ENCODE measurements around the gene ZNRF1. TPM values are rescaled to one million over a fixed set of nuclear protein-coding genes. Genes with fewer than 3 reads are reported as not detected.

ZNRF1 gene
- polyA plus RNA-seq, 1 experiment: 24.1 TPM

- ChIA-PET CTCF (interaction anchor here (0.6 kb wide), 1 partner anchor 14 kb away, joined by 3 read pairs; no protein-coding TSS in a partner anchor), POLR2A (interaction anchor here (0.6 kb wide), 1 partner anchor 26 kb away, joined by 3 read pairs; no protein-coding TSS in a partner anchor)
- DNase-seq (ENCODE audit: low read depth): peak; percentile 65
- no peak overlapping the region for H3K4me3 ChIP-seq (ENCODE audit: low read depth, low read length)
- no peaks in the 10 kb centered on the region for H3K27me3 ChIP-seq (ENCODE audit: control insufficient read depth, insufficient read depth, low read length)
- H3K36me3 ChIP-seq (ENCODE audit: control insufficient read depth, insufficient read depth, low read length): no peaks in the 10 kb centered on the region
- no peak for TF ChIP-seq CTCF (IDR thresholded peaks at IDR 0.05; ENCODE audit: insufficient read depth, low read depth, low read length)
Measured at GRCh38 chr16:75029854-75030253, 31.0 kb downstream of the ZNRF1 start.

- Histone ChIP-seq H3K4me3 (ENCODE audit: low read depth, low read length) (no peak overlapping the region), H3K36me3 (ENCODE audit: control insufficient read depth, insufficient read depth, low read length) (no peaks in the 10 kb centered on the region), H3K27me3 (ENCODE audit: control insufficient read depth, insufficient read depth, low read length) (no peaks in the 10 kb centered on the region)
- no peak for TF ChIP-seq CTCF (IDR thresholded peaks at IDR 0.05; ENCODE audit: insufficient read depth, low read depth, low read length)
- no peak for DNase-seq (ENCODE audit: low read depth)
- POLR2A ChIA-PET: no interaction called here
- CTCF ChIA-PET: no interaction called here
Measured at GRCh38 chr16:75032655-75033054, 33.8 kb downstream of the ZNRF1 start.

GRCh38 chr16:75035410-75035968, 36.7 kb downstream of the ZNRF1 start:
- ChIA-PET POLR2A (no interaction called here), CTCF (interaction anchor here (1.2 kb wide), 1 partner anchor 37 kb away, joined by 3 read pairs; the partner anchor contains the start of gene ZNRF1)
- DNase-seq (ENCODE audit: low read depth): no peak
- Histone ChIP-seq H3K36me3 (ENCODE audit: control insufficient read depth, insufficient read depth, low read length) (no peaks in the 10 kb centered on the region), H3K27me3 (ENCODE audit: control insufficient read depth, insufficient read depth, low read length) (no peaks in the 10 kb centered on the region), H3K4me3 (ENCODE audit: low read depth, low read length) (no peak overlapping the region)
- no peak for TF ChIP-seq CTCF (IDR thresholded peaks at IDR 0.05; ENCODE audit: insufficient read depth, low read depth, low read length)

- Histone ChIP-seq H3K36me3 (ENCODE audit: control insufficient read depth, insufficient read depth, low read length) (no peaks in the 10 kb centered on the region), H3K4me3 (ENCODE audit: low read depth, low read length) (no peak overlapping the region), H3K27me3 (ENCODE audit: control insufficient read depth, insufficient read depth, low read length) (no peaks in the 10 kb centered on the region)
- TF ChIP-seq CTCF (IDR thresholded peaks at IDR 0.05; ENCODE audit: insufficient read depth, low read depth, low read length): no peak
- no peak for DNase-seq (ENCODE audit: low read depth)
- ChIA-PET POLR2A (no interaction called here), CTCF (no interaction called here)
Measured at GRCh38 chr16:75038036-75038858, 39.4 kb downstream of the ZNRF1 start.

- no peak overlapping the region for H3K4me3 ChIP-seq (ENCODE audit: low read depth, low read length)
- no peaks in the 10 kb centered on the region for H3K36me3 ChIP-seq (ENCODE audit: control insufficient read depth, insufficient read depth, low read length)
- ChIA-PET POLR2A (no interaction called here), CTCF (no interaction called here)
- H3K27me3 ChIP-seq (ENCODE audit: control insufficient read depth, insufficient read depth, low read length): no peaks in the 10 kb centered on the region
- no peak for TF ChIP-seq CTCF (IDR thresholded peaks at IDR 0.05; ENCODE audit: insufficient read depth, low read depth, low read length)
- no peak for DNase-seq (ENCODE audit: low read depth)
Measured at GRCh38 chr16:75039941-75040340, 41.1 kb downstream of the ZNRF1 start.
